ENCODE data around the gene RP9. TPM values are rescaled to one million over a fixed set of nuclear protein-coding genes. Genes with fewer than 3 reads are reported as not detected.

The RP9 gene
- total and polyA plus RNA-seq, 4 experiments from 2014 or later, result 15.1 to 23.9 (median 17.6) TPM

DNA sequence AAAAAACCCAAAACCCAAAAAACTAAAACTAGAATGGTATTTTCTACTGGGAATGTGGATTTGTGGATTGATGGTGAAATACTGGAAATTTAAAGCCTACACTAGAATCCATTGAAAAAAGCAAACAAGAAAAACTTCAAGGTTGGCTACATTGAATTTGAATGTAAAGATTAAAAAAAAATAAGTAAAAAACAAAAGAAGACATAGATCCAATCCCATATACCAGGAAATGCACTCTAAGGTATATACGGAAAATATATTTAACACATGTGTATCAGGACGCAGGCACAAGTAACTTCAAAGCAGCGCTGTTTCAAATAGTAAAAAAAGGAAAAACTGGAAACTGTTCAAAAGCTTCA, 19.4 kb upstream of the RP9 start:
- ChIA-PET POLR2A (ENCODE audit: partially characterized antibody) (interaction anchor here (3.0 kb wide), 1 partner anchor 19 kb away, joined by 16 read pairs; the partner anchor contains the start of gene RP9), CTCF (ENCODE audit: partially characterized antibody) (interaction anchor here (1.4 to 1.7 kb wide), 2 partner anchors 19 to 21 kb away, joined by 4 to 7 read pairs; partner anchors contain the start of gene RP9)
- intact Hi-C loops (cut with micrococcal nuclease), result loop anchor here (2.0 kb wide), 1 partner anchor 238 kb away; the partner anchor contains the start of gene KBTBD2

DNA sequence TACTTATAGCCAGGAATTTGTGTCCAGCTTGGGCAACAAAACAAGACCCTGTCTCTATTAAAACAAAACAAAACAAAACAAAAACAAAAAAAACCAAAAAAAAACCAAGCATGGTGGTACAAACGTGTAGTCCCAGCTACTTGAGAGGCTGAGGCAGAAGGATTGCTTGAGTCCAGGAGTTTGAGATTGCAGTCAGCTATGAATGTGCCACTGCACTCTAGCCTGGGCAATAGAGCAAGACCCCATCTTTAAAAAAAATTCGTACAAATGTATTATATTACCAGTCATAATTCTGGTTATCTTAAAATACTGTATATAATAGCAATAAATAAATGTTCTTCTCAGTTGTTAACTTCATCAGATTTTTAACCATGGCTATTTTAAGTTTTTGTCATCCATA, 17.9 kb upstream of the RP9 start:
- no peaks in the 10 kb centered on the region for H3K36me3 ChIP-seq (ENCODE audit: insufficient read depth, low read length)
- no peak overlapping the region for H3K27ac Mint-ChIP-seq
- POLR2A ChIA-PET (ENCODE audit: partially characterized antibody), result no interaction called here
- peaks cover 14 to 27% (median 15%) of the 10 kb centered on the region in 4 donors for H3K4me1 Mint-ChIP-seq
- DNase-seq, result no peak
- CTCF ChIA-PET (ENCODE audit: partially characterized antibody), result interaction anchor here (0.8 kb wide), 1 partner anchor 25 kb away, joined by 3 read pairs; no protein-coding TSS in a partner anchor
- H3K9me3 ChIP-seq (ENCODE audit: control insufficient read depth in 1 of 2, low read length in 2 of 2), result no peaks in the 10 kb centered on the region
- H3K27me3 Mint-ChIP-seq, result peaks cover 0 to 4% of the 10 kb centered on the region in 2 donors
- peaks cover 15% of the 10 kb centered on the region for H3K4me1 ChIP-seq (ENCODE audit: insufficient read depth, low read length)
- no peak overlapping the region for H3K27ac ChIP-seq (ENCODE audit: low read depth, low read length)
- peaks cover 0 to 5% of the 10 kb centered on the region in 2 donors for H3K36me3 Mint-ChIP-seq
- H3K4me3 ChIP-seq (ENCODE audit: low read length in 2 of 2), result no peak overlapping the region
- no peak overlapping the region for H3K4me3 Mint-ChIP-seq
- no peaks in the 10 kb centered on the region for H3K27me3 ChIP-seq (ENCODE audit: insufficient read depth, low read length)
- intact Hi-C loops (cut with micrococcal nuclease), result no loop called here
- no peaks in the 10 kb centered on the region for H3K9me3 Mint-ChIP-seq

More for the DNA sequence above, 19.4 kb upstream of the RP9 start:
- Histone ChIP-seq H3K36me3 (ENCODE audit: insufficient read depth, low read length) (no peaks in the 10 kb centered on the region), H3K4me1 (ENCODE audit: insufficient read depth, low read length) (peaks cover 15% of the 10 kb centered on the region), H3K27ac (ENCODE audit: low read depth, low read length) (peak overlapping the region; percentile 66), H3K4me3 (ENCODE audit: low read length in 2 of 2) (peak overlapping the region; percentile 74 to 81), H3K9me3 (ENCODE audit: control insufficient read depth in 1 of 2, low read length in 2 of 2) (no peaks in the 10 kb centered on the region), H3K27me3 (ENCODE audit: insufficient read depth, low read length) (no peaks in the 10 kb centered on the region)
- Mint-ChIP-seq H3K9me3 (peaks cover 0 to 2% (median 0%) of the 10 kb centered on the region in 8 donors), H3K4me1 (peaks cover 14 to 27% (median 15%) of the 10 kb centered on the region in 4 donors), H3K36me3 (peaks cover 4 to 7% of the 10 kb centered on the region in 2 donors), H3K4me3 (peak overlapping the region; percentile 96 to 98 (median 97)), H3K27me3 (peaks cover 0 to 4% of the 10 kb centered on the region in 2 donors), H3K27ac (peak overlapping the region; percentile 88 to 97 (median 96))
- DNase-seq, result no peak

DNA sequence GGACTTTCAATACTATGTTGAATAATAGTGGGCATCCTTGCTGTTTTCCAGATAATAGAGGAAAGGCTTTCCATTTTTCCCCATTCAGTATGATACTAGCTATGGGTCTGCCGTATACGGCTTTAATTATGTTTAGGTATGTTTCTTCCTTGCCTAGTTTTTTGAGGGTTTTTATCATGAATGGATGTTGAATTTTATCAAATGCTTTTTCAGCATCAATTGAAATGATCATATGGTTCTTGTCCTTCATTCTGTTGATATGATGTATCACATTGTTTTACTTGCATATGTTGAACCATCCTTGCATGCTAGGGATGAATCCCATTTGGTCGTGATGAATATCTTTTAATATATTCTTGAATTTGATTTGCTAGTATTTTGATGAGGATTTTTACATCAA, 9.2 kb upstream of the RP9 start:
- H3K36me3 Mint-ChIP-seq, result peaks cover 2 to 9% of the 10 kb centered on the region in 2 donors
- intact Hi-C loops (cut with micrococcal nuclease), result no loop called here
- peaks cover 14 to 31% of the 10 kb centered on the region in 2 donors for H3K27me3 Mint-ChIP-seq
- CTCF ChIA-PET (ENCODE audit: partially characterized antibody), result no interaction called here
- no peak overlapping the region for H3K4me3 Mint-ChIP-seq
- H3K4me1 Mint-ChIP-seq, result no peaks in the 10 kb centered on the region
- no peak for DNase-seq
- Histone ChIP-seq H3K4me1 (ENCODE audit: insufficient read depth, low read length) (no peaks in the 10 kb centered on the region), H3K36me3 (ENCODE audit: insufficient read depth, low read length) (no peaks in the 10 kb centered on the region), H3K4me3 (ENCODE audit: low read length in 2 of 2) (no peak overlapping the region), H3K9me3 (ENCODE audit: control insufficient read depth in 1 of 2, low read length in 2 of 2) (no peaks in the 10 kb centered on the region), H3K27ac (ENCODE audit: low read depth, low read length) (no peak overlapping the region), H3K27me3 (ENCODE audit: insufficient read depth, low read length) (no peaks in the 10 kb centered on the region)
- peaks cover 3 to 23% (median 18%) of the 10 kb centered on the region in 8 donors for H3K9me3 Mint-ChIP-seq
- H3K27ac Mint-ChIP-seq, result no peak overlapping the region
- POLR2A ChIA-PET (ENCODE audit: partially characterized antibody), result no interaction called here

DNA sequence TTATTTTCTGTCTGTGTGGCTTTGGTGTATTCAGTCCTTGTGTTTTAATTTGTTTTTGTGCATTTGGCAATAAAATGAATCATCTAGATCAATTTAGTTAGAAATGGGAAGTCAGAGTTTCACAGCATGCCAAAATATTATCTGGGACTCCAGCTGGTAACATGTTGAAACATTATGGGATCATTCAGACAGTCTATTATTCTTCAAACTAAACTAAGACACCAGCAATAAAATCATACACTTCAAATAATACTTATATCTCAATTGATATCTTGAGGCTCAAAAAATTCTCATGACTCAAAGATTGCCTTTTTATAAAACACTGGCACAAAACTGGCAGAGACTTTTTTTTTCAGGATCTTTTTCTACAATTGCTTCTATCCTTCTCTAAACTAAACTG, 5.8 kb upstream of the RP9 start:
- H3K27ac ChIP-seq (ENCODE audit: low read depth, low read length), result no peak overlapping the region
- intact Hi-C loops (cut with micrococcal nuclease), result no loop called here
- no peak overlapping the region for H3K27ac Mint-ChIP-seq
- peaks cover 3 to 20% (median 15%) of the 10 kb centered on the region in 8 donors for H3K9me3 Mint-ChIP-seq
- no peak overlapping the region for H3K4me3 ChIP-seq (ENCODE audit: low read length in 2 of 2)
- ChIA-PET CTCF (ENCODE audit: partially characterized antibody) (no interaction called here), POLR2A (ENCODE audit: partially characterized antibody) (no interaction called here)
- H3K4me3 Mint-ChIP-seq, result no peak overlapping the region
- DNase-seq, result no peak
- peaks cover 15 to 24% of the 10 kb centered on the region in 2 donors for H3K27me3 Mint-ChIP-seq
- peaks cover 2 to 9% of the 10 kb centered on the region in 2 donors for H3K36me3 Mint-ChIP-seq
- H3K4me1 ChIP-seq (ENCODE audit: insufficient read depth, low read length), result peaks cover under 1% of the 10 kb centered on the region
- no peaks in the 10 kb centered on the region for H3K27me3 ChIP-seq (ENCODE audit: insufficient read depth, low read length)
- peaks cover 0 to 4% (median 3%) of the 10 kb centered on the region in 4 donors for H3K4me1 Mint-ChIP-seq
- no peaks in the 10 kb centered on the region for H3K36me3 ChIP-seq (ENCODE audit: insufficient read depth, low read length)
- H3K9me3 ChIP-seq (ENCODE audit: control insufficient read depth in 1 of 2, low read length in 2 of 2), result no peaks in the 10 kb centered on the region

DNA sequence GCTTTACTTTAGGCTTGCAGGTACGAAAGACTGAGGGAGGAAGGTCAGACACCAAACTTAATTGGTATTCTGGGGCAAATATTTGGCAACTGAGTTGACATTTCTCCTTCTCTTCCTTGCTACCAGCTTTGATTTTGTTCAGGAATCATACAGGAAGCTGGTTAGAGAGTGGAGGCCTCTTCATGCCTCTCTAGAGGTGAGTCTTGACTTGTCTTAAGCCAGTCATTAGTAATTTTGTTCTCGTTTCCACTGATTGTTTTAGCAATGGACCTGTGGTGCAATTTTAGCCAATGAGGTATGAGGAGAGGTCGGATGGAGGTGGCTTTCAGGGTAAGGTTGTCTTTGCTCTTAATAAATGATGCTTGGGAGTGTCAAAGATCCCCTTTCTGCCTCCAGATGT, 2.4 kb upstream of the RP9 start:
- H3K27me3 ChIP-seq (ENCODE audit: insufficient read depth, low read length), result no peaks in the 10 kb centered on the region
- no peak overlapping the region for H3K27ac ChIP-seq (ENCODE audit: low read depth, low read length)
- CTCF ChIA-PET (ENCODE audit: partially characterized antibody), result interaction anchor here (4.1 to 5.5 kb wide), 2 partner anchors 71 to 265 kb away, joined by 28 to 52 read pairs; no protein-coding TSS in a partner anchor
- POLR2A ChIA-PET (ENCODE audit: partially characterized antibody), result no interaction called here
- no peaks in the 10 kb centered on the region for H3K9me3 ChIP-seq (ENCODE audit: control insufficient read depth in 1 of 2, low read length in 2 of 2)
- no peak overlapping the region for H3K4me3 ChIP-seq (ENCODE audit: low read length in 2 of 2)
- no peaks in the 10 kb centered on the region for H3K36me3 ChIP-seq (ENCODE audit: insufficient read depth, low read length)
- peaks cover 0 to 2% of the 10 kb centered on the region in 2 donors for H3K36me3 Mint-ChIP-seq
- H3K4me1 Mint-ChIP-seq, result peaks cover 14 to 33% (median 22%) of the 10 kb centered on the region in 4 donors
- no peak for DNase-seq
- peaks cover 26% of the 10 kb centered on the region for H3K4me1 ChIP-seq (ENCODE audit: insufficient read depth, low read length)
- intact Hi-C loops (cut with micrococcal nuclease), result no loop called here
- no peak overlapping the region for H3K27ac Mint-ChIP-seq
- H3K9me3 Mint-ChIP-seq, result no peaks in the 10 kb centered on the region
- H3K4me3 Mint-ChIP-seq, result no peak overlapping the region
- peaks cover 8 to 11% of the 10 kb centered on the region in 2 donors for H3K27me3 Mint-ChIP-seq

DNA sequence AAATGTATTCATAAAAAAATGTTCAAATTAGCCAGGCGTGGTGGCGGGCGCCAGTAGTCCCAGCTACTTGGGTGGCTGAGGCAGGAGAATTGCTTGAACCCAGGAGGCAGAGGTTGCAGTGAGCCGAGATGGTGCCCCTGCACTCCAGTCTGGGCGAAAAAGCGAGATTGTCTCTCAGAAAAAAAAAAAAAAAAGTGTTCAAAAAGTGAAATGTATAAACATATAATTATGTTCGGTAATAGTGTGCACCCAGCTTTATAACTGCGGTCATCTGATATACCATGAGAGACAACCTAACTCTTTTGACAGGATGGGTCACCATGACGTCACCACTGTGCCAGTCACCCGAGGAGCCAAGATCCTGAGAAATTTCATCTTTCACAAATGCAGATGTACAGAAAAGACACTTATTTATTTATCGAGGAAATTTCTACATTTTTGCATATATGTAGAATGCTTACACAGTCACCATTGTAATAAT, 594 bp upstream of the RP9 start:
- H3K9me3 Mint-ChIP-seq, result no peaks in the 10 kb centered on the region
- peak overlapping the region; percentile 63 to 81 (median 76) for H3K4me3 Mint-ChIP-seq
- Histone ChIP-seq H3K36me3 (ENCODE audit: insufficient read depth, low read length) (no peaks in the 10 kb centered on the region), H3K4me1 (ENCODE audit: insufficient read depth, low read length) (peaks cover 38% of the 10 kb centered on the region), H3K9me3 (ENCODE audit: control insufficient read depth in 1 of 2, low read length in 2 of 2) (no peaks in the 10 kb centered on the region), H3K4me3 (ENCODE audit: low read length in 2 of 2) (peak overlapping the region in 1 of 2 donors; percentile 46), H3K27me3 (ENCODE audit: insufficient read depth, low read length) (no peaks in the 10 kb centered on the region), H3K27ac (ENCODE audit: low read depth, low read length) (peak overlapping the region; percentile 59)
- peak in 1 of 5 donors; percentile 36 for DNase-seq
- H3K4me1 Mint-ChIP-seq, result peaks cover 20 to 44% (median 34%) of the 10 kb centered on the region in 4 donors
- intact Hi-C loops (cut with micrococcal nuclease), result loop anchor here (1.0 to 10.0 kb wide), 9 partner anchors 20 to 417 kb away; partner anchors contain the start of genes BBS9 and NT5C3A
- ChIA-PET CTCF (ENCODE audit: partially characterized antibody) (interaction anchor here (0.8 to 5.5 kb wide), 18 partner anchors 12 to 619 kb away, joined by 3 to 52 read pairs (median 5); partner anchors contain the start of genes BBS9, LSM5 and NT5C3A), POLR2A (ENCODE audit: partially characterized antibody) (interaction anchor here (1.5 to 3.2 kb wide), 7 partner anchors 19 to 218 kb away, joined by 3 to 26 read pairs (median 10); partner anchors contain the start of genes BBS9, KBTBD2 and NT5C3A)
- peaks cover 6 to 10% of the 10 kb centered on the region in 2 donors for H3K27me3 Mint-ChIP-seq
- peaks cover 0 to 2% of the 10 kb centered on the region in 2 donors for H3K36me3 Mint-ChIP-seq
- peak overlapping the region in 5 of 7 donors; percentile 1 to 88 (median 46) for H3K27ac Mint-ChIP-seq

DNA sequence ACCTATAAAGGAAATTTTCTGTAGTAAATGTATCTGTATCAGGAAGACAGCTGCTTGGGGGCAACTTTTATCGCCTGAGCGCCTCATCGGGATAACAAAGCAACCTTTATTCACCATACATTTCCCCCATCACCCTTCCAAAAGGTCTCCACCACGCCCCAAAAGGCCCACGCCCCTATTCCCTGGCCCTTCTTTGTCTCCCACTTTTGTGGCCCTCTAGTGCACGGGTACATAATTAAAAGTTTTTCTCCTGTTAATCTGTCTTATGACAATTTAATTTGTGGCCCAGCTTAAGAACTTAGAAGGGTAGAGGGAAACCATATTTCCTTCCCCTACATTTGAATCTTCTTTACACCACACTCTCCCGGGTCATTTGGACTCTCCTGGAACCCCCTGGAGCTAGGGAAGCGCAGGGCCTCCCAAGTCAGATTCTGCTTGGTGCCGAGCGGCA, 625 bp downstream of the RP9 start:
- peak overlapping the region; percentile 49 to 93 (median 81) for H3K27ac Mint-ChIP-seq
- no peaks in the 10 kb centered on the region for H3K9me3 Mint-ChIP-seq
- ChIA-PET POLR2A (ENCODE audit: partially characterized antibody) (interaction anchor here (0.6 to 3.2 kb wide), 14 partner anchors 12 to 619 kb away, joined by 3 to 26 read pairs (median 4); partner anchors contain the start of genes AVL9, BBS9, FKBP9 and KBTBD2), CTCF (ENCODE audit: partially characterized antibody) (interaction anchor here (0.8 to 5.5 kb wide), 35 partner anchors 13 to 618 kb away, joined by 3 to 52 read pairs (median 5); partner anchors contain the start of genes BBS9, LSM5 and NT5C3A)
- peaks cover 26 to 55% (median 41%) of the 10 kb centered on the region in 4 donors for H3K4me1 Mint-ChIP-seq
- peaks cover 0 to 7% of the 10 kb centered on the region in 2 donors for H3K36me3 Mint-ChIP-seq
- Histone ChIP-seq H3K27me3 (ENCODE audit: insufficient read depth, low read length) (no peaks in the 10 kb centered on the region), H3K27ac (ENCODE audit: low read depth, low read length) (peak overlapping the region; percentile 80), H3K9me3 (ENCODE audit: control insufficient read depth in 1 of 2, low read length in 2 of 2) (no peaks in the 10 kb centered on the region), H3K36me3 (ENCODE audit: insufficient read depth, low read length) (no peaks in the 10 kb centered on the region), H3K4me1 (ENCODE audit: insufficient read depth, low read length) (peaks cover 38% of the 10 kb centered on the region), H3K4me3 (ENCODE audit: low read length in 2 of 2) (peak overlapping the region; percentile 25 to 59)
- H3K4me3 Mint-ChIP-seq, result peak overlapping the region; percentile 78 to 95 (median 86)
- intact Hi-C loops (cut with micrococcal nuclease), result loop anchor here (1.0 to 10.0 kb wide), 9 partner anchors 21 to 416 kb away; partner anchors contain the start of genes BBS9 and NT5C3A
- DNase-seq, result peak in 1 of 5 donors; percentile 2
- peaks cover 6 to 7% of the 10 kb centered on the region in 2 donors for H3K27me3 Mint-ChIP-seq

Data from CD4-positive, alpha-beta memory T cell (primary cell).